CD4-positive, alpha-beta T cell treated with Interleukin-17A for 1 hour (primary cell): ENCODE measurements around the gene CCNB2.
"Not testable (repeated sequence)": the region's sequence is repeated elsewhere in the genome, so short reads cannot be mapped to it uniquely, and the experiment has no call there.

Experiments used
- DNase-seq: peaks from one replicate; pipeline ENCODE4 v3.0.0-alpha.2; 2020

The CCNB2 gene

GRCh38 chr15:59137566-59137965 lies 32.6 kb downstream of the CCNB2 start:
- DNase-seq, result no peak

- DNase-seq, result peak; percentile 71
Measured at GRCh38 chr15:59138243-59138642, 33.3 kb downstream of the CCNB2 start.

- DNase-seq, result no peak
Measured at GRCh38 chr15:59140422-59141226, 35.7 kb downstream of the CCNB2 start.

GRCh38 chr15:59143281-59143680 lies 38.3 kb downstream of the CCNB2 start:
- no peak for DNase-seq

- DNase-seq, result not testable (repeated sequence)
Measured at GRCh38 chr15:59144594-59144993, 39.6 kb downstream of the CCNB2 start.

- DNase-seq, result no peak
Measured at GRCh38 chr15:59147666-59148065, 42.7 kb downstream of the CCNB2 start.

- no peak for DNase-seq
Measured at GRCh38 chr15:59148153-59148833, 43.3 kb downstream of the CCNB2 start.

GRCh38 chr15:59150185-59150584 lies 45.2 kb downstream of the CCNB2 start:
- no peak for DNase-seq

GRCh38 chr15:59152694-59153450 lies 47.9 kb downstream of the CCNB2 start:
- no peak for DNase-seq

- DNase-seq, result no peak
Measured at GRCh38 chr15:59153466-59153865, 48.5 kb downstream of the CCNB2 start.

- no peak for DNase-seq
Measured at GRCh38 chr15:59154243-59154642, 49.3 kb downstream of the CCNB2 start.

GRCh38 chr15:59155431-59155830 lies 50.5 kb downstream of the CCNB2 start:
- no peak for DNase-seq

GRCh38 chr15:59157396-59157795 lies 52.5 kb downstream of the CCNB2 start:
- DNase-seq, result no peak

- no peak for DNase-seq
Measured at GRCh38 chr15:59157840-59158700, 53.1 kb downstream of the CCNB2 start.

- no peak for DNase-seq
Measured at GRCh38 chr15:59158701-59159034, 53.7 kb downstream of the CCNB2 start.

GRCh38 chr15:59159210-59159609 lies 54.3 kb downstream of the CCNB2 start:
- no peak for DNase-seq

GRCh38 chr15:59160880-59161593 lies 56.1 kb downstream of the CCNB2 start:
- peak; percentile 11 for DNase-seq

GRCh38 chr15:59162080-59162479 lies 57.1 kb downstream of the CCNB2 start:
- not testable (repeated sequence) for DNase-seq

GRCh38 chr15:59165726-59166125 lies 60.8 kb downstream of the CCNB2 start:
- no peak for DNase-seq

- DNase-seq, result no peak
Measured at GRCh38 chr15:59166166-59166565, 61.2 kb downstream of the CCNB2 start.

- no peak for DNase-seq
Measured at GRCh38 chr15:59166601-59167265, 61.8 kb downstream of the CCNB2 start.

GRCh38 chr15:59168536-59168935 lies 63.6 kb downstream of the CCNB2 start:
- DNase-seq, result no peak
